NCI-H748 treated with DMSO at 0.1 percent for 48 hours (cell line): ENCODE results near the gene INPP1.
"Not testable (repeated sequence)": the region's sequence is repeated elsewhere in the genome, so short reads cannot be mapped to it uniquely, and the experiment has no call there.

Experiments
- DNase-seq: peaks from one replicate; lab custom pipeline; 2025; lab: John Stamatoyannopoulos, UW

INPP1 gene

DNA sequence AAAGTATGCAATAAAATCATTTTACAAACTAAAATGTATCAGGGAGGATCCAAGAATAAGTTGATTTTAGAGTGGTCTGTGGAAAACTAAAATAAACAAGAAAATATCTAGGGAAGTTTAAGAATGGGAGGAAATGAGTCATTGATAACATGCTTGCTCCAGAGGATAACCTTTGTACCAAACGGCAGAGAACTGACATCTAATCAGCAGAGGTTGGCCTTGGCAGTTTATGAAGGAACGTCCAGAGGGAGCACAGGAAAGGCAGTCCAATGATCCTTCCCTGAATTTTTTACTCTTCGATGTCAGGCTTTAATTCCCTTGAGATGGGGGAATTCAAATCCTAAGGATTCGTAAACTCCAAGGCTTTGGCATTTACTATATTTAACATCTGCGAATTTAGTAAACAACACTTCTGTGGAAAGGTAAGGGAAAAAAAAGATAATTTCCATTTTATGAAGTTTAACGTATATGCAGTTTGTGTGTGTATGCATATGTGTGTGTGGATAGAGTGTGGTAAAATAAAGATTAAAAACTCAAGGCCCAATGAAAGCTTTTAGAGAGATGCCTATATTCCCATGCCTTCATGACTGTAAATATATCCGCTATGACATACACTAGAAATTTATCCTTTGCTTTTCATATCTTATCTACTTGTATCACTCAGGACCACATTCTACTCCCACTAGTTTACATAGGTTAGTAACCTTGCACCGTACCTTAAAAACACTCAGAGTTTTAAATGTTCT, 8.7 kb upstream of the INPP1 start:
- DNase-seq, result no peak

DNA sequence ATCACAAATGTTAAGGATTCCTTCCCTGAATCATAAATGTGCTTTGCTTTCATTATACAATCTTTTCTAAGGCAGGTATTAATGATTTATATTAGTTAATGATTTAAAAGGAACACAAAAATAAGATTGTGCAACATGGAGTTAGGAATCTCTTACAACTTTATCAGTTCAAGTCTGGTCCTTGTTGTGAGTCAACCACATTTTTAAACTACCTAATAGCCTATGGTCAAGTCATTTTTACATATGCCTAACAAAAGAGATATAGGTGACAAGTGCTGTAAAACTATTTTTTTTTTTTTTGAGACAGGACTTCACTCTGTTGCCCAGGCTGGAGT, 8.2 kb upstream of the INPP1 start:
- DNase-seq, result no peak

DNA sequence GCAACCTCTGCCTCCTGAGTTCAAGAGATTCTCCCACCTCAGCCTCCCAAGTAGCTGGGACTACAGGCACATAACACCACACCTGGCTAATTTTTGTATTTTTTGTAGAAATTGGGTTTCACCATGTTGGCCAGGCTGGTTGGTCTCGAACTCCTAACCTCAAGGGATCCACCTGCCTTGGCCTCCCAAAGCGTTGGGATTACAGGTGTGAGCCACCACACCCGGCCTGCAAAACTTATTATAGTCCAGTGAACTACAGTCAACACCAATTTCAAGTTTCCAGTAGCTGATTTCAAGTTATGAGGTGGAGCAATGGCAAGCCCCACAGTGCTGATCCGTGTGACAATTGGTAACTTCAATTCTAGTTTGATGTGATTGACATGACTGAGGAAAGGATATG, 7.8 kb upstream of the INPP1 start:
- not testable (repeated sequence) for DNase-seq

DNA sequence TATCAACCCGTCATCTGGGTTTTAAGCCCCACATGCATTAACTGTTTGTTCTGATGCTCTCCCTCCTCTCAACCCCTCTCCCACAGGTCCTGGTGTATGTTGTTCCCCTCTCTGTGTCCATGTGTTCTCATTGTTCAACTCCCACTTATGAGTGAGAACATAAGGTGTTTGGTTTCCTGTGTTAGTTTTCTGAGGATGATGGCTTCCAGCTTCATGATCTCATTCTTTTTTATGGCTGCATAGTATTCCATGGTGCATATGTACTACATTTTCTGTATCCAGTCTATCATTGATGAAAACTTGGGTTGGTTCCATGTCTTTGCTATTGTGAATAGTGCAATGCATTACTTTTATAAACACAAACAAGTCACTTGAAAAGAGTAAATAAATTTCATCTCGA, 7.0 kb upstream of the INPP1 start:
- no peak for DNase-seq

DNA sequence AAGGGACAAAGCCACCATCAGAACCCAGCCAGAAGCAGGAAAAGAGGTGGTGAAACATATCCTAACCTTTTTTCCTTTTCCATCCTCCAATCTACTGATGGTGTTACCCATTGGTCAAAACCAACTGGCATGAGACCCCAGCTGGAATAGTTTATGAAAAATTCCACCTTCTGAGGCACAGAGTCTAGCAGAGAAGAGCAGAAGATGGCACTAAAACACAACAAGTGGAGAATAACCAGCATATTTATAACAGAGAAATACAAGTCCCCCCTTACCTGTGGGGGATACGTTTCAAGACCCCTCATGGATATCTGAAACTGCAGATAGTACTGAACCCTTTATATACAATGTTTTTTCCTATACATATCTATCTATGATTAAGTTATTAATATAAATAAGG, 4.9 kb upstream of the INPP1 start:
- no peak for DNase-seq

DNA sequence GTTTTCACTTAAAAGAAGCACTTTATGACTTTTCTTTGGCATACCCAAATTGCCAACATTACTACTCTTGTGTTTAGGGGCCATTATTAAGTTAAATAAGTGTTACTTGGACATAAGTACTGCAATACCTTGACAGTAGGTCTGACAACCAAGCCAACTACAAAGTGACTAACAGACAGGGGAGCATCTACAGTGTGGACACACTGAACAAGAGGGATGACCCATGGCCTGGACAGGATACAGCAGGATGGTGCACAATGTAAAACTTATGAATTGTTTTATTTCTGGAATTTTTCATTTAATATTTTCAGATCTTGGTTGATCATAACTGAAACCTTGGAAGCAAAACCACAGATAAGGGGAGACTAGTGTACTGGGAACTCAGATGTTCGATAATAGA, 4.0 kb upstream of the INPP1 start:
- DNase-seq, result no peak

DNA sequence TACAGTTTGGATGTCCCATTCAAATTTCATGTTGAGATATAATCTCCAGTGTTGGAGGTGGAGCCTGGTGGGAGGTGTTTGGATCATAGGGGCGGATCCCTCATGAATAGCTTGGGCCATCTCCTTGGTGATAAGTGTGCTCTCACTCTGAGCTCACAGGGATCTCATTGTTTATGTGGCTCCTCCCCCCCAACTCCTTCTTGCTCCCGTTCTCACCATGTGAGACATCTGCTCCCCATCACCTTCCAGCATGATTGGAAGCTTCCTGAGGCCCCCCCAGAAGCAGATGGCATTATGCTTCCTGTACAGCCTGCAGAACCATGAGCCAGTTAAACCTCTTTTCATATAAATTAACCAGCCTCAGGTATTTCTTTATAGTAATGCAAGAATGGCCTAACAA, 3.0 kb upstream of the INPP1 start:
- DNase-seq, result peak; percentile 76

DNA sequence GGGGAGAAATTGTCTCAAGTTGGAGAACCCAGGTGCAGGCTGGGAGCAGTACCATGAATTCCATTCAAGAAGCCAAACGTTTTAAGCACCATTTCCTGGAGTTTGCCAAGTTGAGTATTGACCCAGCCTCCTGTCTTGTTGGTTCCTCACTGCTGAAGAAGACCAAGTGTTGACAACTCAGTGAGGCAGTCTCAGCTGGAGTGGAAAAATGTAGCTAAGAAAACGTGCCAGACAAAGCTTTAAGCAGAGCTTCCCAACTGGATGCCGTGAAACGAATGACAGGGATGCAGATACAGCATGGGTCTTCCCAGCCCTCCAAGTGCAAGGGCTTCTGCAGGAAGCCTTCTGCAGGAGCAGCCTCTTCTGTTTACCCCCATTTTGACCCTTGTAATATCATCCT, 778 bp upstream of the INPP1 start:
- no peak for DNase-seq

DNA sequence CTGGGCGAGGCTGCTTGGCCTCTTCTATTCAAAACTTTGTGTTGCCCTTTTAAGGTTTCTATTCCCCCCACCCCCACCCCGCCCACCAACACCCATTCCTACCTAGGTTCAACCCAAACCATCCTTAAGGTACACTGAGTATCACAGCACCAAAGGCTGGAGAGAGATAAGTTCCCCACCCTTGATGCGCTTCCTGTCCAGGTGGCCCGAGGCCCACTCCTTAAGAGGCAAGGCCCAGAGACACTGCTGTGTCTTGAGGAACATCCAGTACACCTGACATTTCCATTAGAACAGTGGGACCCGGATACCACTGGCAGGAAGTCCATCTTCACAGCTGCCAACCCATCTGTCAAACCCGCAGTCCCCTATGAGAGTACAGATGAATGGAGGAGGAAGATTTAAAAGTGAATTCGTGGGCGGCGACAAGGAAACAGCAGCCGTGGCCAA, 277 bp upstream of the INPP1 start:
- DNase-seq, result no peak

DNA sequence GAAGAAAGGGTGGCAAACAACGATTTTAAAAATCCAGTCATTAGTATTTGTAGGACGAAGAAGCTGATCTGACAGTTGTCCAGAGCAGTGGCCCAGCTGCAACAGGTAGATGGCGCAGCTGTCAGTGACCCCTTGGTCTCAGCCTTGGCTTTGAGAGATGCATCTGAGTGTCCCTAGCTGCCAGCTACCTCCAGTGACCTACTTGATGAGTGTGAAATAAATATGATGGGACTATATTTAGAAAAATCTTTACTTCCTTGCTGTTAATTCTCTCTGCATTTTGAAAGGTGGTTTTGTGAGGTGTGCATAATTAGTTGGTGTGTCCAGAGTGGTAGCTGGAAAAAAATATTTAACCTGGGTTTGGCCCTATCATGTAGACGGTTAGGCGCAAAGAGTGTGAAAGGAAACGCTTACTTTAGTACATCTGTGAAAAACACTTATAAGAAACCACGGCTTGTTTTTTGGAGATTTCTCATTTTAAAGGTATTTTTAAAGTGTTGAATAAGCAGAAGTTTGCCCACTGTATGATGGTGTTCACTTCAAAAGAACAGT, 963 bp downstream of the INPP1 start:
- peak; percentile 53 for DNase-seq

DNA sequence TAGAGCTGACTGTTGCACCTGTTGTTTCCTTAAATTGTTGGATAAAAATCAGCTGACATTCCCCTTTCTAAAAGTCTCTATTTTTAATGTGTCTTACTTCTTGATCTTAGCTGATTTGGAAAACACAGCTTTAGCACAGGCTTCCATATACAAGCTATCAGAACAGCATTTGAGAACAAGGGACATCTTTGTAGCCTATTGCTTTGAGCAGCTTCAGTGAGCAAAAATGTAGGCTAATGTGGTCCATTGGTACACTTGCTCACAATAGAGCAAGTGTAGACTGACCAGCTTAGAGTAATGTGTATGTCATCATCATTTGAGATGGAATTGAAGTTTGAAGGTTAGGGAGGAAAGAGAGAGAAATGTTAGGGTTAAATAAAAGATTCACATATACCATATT, 7.0 kb downstream of the INPP1 start:
- DNase-seq, result no peak

DNA sequence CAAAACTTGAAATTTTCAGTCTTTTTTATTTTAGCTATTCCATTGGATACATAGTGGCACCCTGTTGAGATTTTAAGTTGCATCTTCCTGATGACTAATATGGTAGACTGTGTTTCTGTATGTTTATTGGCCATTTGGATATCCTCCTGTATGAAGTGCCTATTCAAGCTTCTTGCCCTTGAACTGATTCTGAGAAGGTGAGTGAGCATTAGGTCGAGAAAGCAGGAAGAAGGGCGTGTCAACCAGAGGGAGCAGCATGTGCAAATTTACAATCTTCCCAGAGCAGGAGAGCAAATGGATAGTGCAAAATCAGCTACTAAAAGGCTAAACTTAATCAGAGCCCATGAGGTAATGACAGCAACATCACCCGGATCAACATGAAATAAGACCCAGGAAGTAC, 8.6 kb downstream of the INPP1 start:
- DNase-seq, result no peak

DNA sequence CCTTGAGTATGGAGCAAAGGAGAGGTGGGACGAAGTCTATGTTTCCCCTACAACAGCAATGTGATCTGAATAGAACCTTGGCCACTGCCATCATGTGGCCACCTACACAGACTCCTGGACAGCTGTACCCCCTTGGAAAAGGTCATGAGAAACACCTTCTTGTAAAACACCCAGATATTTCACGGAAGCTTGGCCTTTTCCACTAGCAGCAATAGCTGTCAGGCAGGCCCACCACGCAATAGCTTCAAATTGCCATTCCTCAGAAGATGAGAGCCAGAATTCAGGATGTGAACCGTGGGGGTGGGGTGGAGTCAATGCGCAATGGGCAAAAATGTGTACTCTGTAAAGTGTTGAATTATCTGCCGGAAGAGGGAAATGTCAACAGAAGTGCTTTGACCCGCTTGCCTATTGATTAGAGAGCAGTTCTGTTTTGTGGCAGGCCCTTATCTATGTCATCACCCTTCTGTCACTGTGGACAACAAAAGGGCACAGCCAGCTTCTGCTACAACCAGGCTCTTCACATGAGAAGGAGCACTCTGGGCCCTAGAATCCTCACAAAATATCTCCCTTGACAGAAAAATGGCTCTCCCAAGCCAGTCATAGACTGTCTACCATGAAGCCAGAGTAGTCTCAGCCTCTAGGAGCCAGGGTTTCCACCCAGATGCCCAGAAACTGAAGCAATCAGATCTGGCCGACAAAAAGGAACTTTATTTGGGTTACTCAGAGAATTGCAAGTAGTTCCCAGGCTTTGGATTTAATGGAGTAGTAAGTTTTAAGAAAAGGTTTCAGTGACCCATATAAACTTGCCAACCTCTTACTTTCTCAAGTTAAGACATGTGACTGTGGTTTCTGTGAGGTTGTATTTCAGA, 9.5 kb downstream of the INPP1 start:
- peak; percentile 93 for DNase-seq

DNA sequence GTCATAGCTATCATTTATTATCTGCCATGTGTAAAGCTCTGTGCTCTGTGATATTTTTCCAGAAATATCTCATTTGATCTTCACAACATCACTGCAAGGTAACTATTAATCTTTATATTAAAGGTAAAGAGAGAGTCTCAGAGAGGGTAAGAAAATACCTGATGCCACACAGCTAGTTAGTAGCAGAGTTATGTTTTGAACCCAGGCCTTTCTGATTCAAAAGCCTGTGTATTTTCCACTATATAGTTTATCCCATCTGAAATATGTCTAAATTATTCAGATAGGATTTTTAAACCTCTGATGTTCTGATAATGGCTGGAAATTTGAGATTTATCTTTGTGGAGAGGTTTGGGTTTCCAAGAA, 10.1 kb downstream of the INPP1 start:
- no peak for DNase-seq

DNA sequence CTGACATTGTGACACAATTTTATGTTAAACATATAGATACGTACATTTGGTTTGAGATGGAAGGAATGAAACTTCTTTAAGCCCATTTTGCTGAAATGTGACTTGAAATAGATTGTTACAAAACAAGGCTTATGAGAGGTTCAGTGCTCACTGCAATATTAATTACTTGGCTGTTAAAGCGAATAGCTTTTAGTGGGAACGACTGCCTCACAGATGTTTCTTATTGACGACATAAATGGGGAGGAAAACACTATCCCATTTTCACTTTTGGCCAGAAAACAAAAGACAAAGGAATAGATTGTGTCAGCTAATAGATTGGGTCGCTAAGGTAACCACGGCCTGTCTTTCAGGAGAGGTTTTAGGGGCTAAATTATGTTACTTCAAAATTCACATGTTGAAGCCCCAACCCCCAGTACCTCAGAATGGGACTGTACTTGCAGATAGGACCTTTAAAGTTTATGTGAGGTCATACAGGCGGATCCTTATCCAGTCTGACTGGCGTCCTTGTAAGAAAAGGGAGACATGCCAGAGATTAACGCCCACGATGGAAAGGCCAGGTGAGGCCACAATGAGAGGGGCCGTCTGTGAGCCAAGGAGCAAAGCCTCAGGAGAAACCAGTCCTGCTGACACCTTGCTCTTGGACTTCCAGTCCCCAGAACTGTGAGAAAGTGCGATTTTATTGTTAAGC, 10.8 kb downstream of the INPP1 start:
- no peak for DNase-seq

DNA sequence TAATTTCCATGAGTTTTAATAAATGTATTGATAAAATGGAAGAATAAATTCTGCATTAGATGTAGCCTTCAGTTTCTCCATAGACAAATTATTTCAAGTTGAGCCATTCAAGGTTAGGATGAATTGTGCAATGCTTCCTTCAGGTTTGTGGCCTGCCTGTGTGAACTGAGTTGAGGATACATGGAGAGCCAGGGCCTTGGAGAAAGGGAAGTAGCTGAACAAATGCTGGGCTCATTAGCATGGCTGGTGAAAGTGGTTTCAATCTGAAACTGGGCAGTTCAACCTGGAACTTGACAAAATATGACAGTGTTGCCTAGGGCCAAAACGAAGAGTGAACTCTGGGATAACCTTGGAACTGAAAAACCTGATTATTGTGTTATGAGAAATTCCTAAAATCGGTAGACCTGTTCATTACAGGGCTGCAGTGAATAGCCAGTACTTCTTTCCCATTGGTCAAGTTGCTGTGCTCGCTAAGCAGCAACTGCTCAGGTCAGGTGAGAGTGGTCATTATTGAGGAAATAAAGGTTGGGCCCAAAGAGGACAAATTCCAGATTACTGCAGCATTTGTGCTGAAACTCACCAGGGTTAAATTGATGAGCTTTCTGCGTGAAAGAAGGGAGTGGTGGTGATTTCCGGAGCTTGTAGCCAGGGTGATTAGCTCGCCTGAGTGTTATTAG, 12.7 kb downstream of the INPP1 start:
- no peak for DNase-seq

DNA sequence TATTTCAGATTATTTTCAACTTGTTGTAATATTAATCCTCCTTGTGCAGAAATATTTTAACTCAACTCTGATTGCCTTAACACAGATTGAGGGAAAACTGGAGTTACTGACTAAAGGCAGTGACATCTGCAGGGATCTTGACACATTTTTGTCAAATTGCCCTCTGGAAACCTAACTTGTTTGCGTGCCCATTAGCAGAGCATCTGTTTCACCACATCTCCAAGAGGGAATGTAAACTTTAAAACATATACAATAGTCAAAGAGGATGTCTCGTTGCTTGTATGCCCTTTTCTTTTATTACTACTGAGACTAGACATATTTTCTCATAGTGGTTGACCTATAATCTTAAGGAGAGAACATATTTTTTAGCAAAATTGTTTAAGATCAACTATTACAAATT, 14.2 kb downstream of the INPP1 start:
- no peak for DNase-seq

DNA sequence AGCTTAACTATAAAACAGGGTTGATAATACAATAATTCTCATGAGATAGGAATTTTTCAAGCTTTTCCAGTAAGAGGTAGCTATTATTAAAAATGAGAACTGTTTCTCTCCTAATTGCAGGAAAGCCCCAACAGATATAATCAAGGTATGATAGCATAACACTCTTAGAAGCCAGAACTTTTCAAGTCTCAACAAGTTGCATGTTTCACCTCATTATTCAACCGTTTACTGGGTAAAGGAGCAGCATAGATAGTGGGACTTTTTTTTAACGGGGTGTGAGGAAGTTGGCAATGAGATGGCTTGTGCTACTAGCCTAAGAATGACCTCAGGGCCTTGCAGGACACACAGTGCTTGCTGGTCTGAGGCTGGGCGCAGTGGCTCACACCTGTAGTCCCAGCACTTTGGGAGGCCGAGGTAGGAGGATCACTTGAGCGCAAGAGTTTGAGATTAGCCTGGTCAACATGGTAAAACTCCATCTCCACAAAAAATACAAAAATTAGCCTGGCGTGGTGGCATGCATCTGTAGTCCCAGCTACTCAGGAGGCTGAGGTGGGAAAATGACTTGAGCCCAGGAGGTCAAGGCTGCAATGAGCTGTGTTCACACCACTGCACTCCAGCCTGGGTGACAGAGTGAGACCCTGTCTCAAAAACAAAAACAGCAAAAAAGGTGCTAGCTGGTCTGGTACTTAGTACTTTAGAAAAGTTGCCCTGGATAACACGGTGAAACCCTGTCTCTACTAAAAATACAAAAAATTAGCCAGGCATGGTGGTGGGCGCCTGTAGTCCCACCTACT, 15.5 kb downstream of the INPP1 start:
- not testable (repeated sequence) for DNase-seq

DNA sequence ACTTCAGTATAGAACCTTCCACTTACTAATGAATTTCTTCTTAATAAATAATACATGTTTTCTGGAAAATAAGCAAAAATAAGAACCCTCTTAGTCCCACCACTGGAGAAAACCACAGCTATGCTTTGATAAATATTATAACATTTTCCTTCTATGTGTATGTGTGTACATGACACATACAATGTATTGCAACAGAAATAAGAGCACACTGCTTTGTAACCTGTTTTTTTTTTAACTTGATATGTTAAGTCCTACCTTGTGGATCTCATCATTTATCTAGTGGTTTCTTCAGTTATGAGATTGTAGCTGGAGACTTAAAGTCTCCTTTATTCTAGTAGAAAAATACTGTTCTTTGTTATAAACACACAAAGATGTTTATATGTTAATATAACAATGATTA, 17.2 kb downstream of the INPP1 start:
- DNase-seq, result no peak

DNA sequence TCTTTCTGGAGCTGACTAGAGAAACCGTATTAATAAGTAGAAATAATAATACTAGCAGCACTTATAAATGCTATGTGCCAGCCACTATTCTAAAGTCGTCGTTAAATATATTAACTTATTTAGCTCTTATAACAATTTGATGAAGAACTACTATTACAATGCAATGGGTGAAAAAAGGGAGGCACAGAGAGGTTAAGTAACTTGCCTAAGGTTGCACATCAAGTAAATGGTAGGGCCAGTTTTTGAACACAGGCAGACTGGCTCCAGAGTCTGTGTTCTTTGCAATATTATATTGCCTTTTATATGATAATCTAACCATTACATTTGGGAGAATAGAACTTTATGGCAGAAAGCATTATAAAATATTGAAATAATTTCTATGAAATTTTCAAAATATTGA, 17.6 kb downstream of the INPP1 start:
- no peak for DNase-seq

DNA sequence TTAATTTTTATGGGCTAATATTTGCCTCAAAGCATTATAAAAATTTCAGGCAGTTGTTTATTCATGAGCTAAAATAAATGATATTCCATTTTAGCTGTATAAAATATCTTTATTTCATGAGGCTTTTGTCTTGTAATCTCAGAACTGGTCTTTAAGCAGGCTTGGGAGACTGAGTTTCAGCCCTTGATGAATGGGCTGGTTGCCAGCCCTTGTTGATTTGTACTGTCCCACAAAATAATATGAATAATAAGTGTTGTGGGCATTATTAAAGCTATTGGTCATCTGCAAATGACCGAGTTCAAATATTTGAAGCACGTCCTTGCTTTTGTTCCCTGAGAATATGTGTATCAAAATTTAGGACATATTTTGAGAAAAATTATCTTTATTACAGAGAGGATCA, 18.2 kb downstream of the INPP1 start:
- no peak for DNase-seq
